GM19463 (cell line): ENCODE data around the gene HBS1L.

Experiments
- ATAC-seq: cut with Tn5 transposase; IDR thresholded peaks from one replicate; pipeline ENCODE4 v1.9.1; 2021; ENCODE audit warnings: mild to moderate bottlenecking, moderate library complexity; ENCODE audit not compliant: unreplicated experiment

The HBS1L gene

GRCh38 chr6:135038335-135038734 is 16.3 kb downstream of the HBS1L start:
- ATAC-seq = no peak

DNA sequence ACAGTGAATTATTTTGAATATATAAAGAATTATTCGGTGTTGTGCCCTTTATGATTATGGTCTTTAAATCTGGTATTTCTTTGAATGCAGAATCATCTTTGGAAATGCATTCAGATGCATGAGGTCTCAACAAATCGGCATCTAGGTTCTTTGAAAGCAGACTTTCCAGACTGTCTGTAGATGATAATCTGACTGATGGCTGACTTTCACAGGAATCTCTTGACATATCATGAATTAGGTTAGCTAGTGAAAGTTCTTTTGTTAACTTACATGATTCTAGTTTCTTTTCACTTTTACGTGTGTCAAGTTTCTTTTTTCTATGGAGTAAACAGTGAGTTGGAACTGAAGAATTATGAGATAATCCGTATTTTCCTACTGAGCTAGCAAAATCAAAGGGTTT is 17.1 kb downstream of the HBS1L start:
- ATAC-seq = no peak

GRCh38 chr6:135036731-135037420 is 17.7 kb downstream of the HBS1L start:
- ATAC-seq = no peak

DNA sequence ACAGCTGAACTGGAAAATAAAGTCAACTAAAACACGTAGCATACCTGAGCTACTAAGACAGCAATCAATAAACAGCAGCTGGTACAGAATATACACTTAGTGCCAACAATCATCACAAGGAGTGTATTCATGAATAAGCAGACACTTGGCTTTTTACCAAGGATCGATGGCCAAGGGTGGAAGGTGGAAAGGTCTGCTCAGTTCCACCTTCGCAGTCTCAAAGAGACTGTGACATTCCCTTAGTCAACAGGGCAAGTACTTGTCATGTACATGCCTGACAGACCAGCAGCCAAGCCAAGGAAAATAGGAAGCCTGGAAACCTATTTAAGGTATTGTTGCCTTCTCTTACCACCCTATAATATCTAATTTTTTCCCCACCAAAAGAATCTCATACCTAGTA is 21.4 kb downstream of the HBS1L start:
- no peak for ATAC-seq

DNA sequence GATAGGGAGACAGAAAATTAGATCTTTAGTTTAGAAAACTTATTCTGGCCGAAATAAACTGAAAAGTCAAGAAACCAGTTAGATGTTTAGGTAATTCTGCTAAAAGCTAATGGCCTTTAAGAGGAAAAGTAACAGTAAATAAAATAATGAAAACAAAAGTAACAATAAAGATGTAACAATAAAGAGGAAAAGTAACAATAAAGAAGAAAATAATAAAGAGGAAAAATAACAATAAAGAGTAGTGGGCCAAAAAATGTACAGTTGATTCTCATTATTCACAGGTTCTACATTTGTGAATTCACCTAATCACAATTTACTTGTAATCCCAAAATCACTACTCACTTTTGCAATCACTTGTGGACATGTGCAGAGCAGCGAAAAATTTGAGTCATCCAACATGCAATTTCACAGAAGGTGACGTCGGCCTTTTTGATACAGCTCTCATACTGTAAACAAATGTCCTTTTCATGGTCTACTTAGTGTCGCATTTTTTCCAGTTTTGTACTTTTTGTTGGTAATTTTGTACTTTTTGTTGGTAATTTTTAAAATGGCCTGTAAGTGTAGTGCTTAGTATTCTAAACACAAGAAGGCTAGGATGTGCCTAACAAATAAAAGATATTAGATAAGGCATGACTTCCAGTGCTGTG is 24.0 kb downstream of the HBS1L start:
- ATAC-seq = no peak

GRCh38 chr6:135030056-135030473 is 24.6 kb downstream of the HBS1L start:
- peak; percentile 98 for ATAC-seq

- no peak for ATAC-seq
Observed at GRCh38 chr6:135025775-135026174, 28.8 kb downstream of the HBS1L start.

- ATAC-seq = no peak
Observed at GRCh38 chr6:135025175-135025574, 29.4 kb downstream of the HBS1L start.

- ATAC-seq = no peak
Observed at GRCh38 chr6:135022050-135022697, 32.4 kb downstream of the HBS1L start.

DNA sequence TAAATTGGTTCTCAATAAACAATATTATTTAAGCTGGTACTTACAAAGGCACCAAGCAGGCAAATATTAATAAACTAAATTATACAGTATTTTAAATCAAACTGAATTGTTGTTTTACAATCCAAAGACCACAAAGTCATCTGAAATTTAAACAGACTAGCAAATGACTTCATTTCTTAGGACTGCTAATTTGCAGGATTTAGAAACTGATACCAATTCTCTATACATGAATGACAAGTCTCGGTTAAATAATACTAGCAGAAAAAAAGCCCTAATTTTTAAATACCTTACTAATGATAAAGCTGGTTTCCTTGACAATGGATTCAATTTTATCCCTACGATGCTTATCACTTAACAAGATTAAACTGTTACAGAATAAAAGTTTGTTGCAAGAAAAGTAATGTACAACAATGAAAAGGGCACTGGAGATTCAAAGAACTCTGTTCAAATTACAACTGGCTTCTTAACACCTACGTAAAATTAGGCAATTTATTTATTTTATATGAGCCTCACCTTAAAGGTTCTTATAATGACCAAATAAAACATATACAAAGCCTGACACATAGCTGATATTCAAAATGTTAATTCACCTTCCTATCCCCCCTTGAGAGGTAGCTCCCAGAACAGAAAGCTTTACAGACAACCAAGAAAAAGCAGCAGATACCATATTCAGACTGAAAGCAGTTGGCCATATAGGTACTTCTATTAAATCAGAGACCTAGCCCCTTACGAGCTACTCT is 33.1 kb downstream of the HBS1L start:
- ATAC-seq = peak; percentile 76

- no peak for ATAC-seq
Observed at GRCh38 chr6:135018941-135019340, 35.7 kb downstream of the HBS1L start.

DNA sequence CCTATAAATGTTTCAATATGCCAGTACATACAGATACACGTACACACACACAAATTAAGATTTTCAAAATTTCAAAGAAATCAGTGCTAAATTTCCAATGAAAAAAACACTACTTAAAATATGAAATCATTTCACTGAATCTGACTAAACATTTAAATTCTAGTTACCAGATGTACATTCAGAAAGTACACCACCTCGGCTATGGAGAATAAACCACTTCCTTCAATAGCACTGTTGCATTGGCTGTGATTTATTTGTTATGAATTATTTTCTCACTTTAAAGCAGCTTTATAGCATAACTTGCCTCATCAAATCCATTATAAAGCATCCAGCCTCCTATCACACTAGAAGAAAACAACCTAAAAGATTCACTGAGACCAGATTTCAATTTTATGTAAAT is 36.6 kb downstream of the HBS1L start:
- ATAC-seq = no peak

- ATAC-seq = peak; percentile 96
Observed at GRCh38 chr6:135014353-135014832, 40.2 kb downstream of the HBS1L start.

GRCh38 chr6:135013211-135013610 is 41.4 kb downstream of the HBS1L start:
- ATAC-seq = no peak

DNA sequence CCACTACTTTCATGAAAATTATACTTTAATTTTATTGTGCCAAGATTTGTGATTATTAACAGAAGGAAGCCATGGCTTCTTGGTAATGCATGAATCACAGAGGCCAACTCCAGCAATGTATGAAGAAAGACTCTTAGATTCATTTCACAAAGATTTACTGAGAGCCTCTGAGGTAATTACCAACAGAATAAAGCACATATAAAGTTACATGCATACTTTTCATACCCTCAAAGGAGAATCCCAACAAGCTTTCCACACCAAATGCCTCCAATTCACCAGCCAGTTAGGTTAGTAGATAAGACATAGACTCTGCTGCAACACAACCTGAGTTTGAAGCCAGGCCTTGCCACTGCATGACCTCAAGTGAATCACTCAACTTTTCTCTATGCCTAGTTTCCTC is 41.9 kb downstream of the HBS1L start:
- no peak for ATAC-seq

DNA sequence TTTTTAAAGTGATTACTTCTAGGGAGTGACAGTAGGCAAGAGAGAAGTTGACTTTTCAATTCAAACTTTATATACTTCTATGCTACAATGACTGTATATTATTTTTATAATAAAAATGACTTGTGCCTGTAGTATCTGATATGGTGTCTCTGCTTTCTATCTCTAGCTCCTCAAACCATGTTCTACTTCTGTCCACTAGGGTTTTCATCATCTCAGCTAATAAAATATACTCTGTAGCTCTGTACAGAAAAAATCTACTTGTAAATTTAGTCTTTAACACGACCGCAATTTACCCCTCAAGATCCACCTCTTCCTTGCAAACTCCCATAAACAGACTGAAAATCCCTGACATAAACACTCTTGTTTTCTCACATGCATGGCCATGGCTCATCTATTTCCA is 42.3 kb downstream of the HBS1L start:
- ATAC-seq = no peak

GRCh38 chr6:135008941-135009290 is 45.7 kb downstream of the HBS1L start:
- no peak for ATAC-seq

GRCh38 chr6:135008072-135008940 is 46.3 kb downstream of the HBS1L start:
- ATAC-seq = peak; percentile 92

- ATAC-seq = no peak
Observed at GRCh38 chr6:135006386-135006914, 48.2 kb downstream of the HBS1L start.

GRCh38 chr6:135004399-135004798 is 50.2 kb downstream of the HBS1L start:
- ATAC-seq = no peak
